AG10803 (cell line): ENCODE data around the gene RPA3.

Experiments used
- DNase-seq: peaks from one replicate; pipeline ENCODE4 v3.0.0; 2010; ENCODE audit warnings: low read depth
- H3K4me3 ChIP-seq: 2 replicates; pipeline ENCODE4 v1.5.1; 2011; ENCODE audit warnings: mild to moderate bottlenecking, low read length, control low read depth
- TF ChIP-seq, protein P1 (sequence below): conservative IDR thresholded peaks from 2 replicates; pipeline ENCODE4 v1.5.1; 2011; ENCODE audit warnings: mild to moderate bottlenecking, low read length, control low read depth, inconsistent platforms

The RPA3 gene

GRCh38 chr7:7709291-7709690 is 9.1 kb downstream of the RPA3 start:
- TF ChIP-seq, protein P1, sequence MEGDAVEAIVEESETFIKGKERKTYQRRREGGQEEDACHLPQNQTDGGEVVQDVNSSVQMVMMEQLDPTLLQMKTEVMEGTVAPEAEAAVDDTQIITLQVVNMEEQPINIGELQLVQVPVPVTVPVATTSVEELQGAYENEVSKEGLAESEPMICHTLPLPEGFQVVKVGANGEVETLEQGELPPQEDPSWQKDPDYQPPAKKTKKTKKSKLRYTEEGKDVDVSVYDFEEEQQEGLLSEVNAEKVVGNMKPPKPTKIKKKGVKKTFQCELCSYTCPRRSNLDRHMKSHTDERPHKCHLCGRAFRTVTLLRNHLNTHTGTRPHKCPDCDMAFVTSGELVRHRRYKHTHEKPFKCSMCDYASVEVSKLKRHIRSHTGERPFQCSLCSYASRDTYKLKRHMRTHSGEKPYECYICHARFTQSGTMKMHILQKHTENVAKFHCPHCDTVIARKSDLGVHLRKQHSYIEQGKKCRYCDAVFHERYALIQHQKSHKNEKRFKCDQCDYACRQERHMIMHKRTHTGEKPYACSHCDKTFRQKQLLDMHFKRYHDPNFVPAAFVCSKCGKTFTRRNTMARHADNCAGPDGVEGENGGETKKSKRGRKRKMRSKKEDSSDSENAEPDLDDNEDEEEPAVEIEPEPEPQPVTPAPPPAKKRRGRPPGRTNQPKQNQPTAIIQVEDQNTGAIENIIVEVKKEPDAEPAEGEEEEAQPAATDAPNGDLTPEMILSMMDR: no peak
- H3K4me3 ChIP-seq: no peak overlapping the region
- no peak for DNase-seq

DNA sequence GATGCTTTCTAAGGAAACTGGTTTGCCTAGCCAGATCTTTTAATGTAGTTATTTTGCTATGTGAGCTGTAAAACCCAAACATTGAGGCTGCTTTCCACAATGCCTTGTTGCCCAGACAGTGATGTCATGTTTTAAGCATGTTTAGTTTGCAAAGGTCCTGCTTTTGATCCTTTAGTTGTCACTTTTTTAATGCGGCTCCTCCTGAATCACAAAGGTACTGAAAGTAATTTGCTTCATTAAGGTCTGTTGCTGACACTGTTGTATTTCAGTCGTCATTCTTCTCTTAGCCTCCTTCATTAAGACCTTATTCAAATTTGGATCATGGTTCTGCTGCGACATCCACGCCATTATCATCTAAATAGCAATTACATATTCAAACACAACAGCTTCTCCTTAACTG is 10.6 kb downstream of the RPA3 start:
- TF ChIP-seq, protein P1: no peak
- no peak overlapping the region for H3K4me3 ChIP-seq
- DNase-seq: peak; percentile 30

- TF ChIP-seq, protein P1: no peak
- DNase-seq: no peak
These were observed 11.2 kb downstream of the RPA3 start for GRCh38 chr7:7707246-7707645.

DNA sequence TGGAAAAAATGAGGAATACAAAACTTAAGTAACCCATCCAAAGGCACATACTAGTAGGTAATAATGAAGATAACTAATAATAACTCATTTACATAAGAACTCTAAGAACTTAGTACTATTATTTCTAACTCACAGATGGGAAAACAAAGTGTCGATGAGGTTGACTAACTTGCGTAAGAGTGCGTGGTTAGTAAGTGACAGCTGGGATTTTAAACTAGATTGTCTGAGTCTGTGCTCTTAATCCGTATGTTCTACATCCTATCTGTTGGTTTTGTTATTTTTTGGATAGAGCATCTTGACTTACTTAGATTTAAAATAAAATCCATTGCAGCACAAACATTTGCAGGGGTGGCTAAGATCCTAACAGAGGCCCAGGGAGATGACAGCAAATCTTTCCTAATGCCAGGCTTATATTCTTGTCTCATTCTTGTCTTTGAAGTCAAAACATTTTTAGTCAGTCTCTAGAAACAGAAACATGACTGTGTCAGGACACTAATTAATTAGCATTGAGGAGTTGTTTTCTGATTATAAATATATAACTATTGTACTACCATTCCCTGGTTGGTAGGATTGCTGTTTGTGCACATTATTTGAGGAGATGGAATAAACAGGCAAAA is 11.7 kb downstream of the RPA3 start:
- TF ChIP-seq, protein P1: no peak

More at GRCh38 chr7:7707246-7707645, 11.2 kb downstream of the RPA3 start:
- H3K4me3 ChIP-seq: no peak overlapping the region

DNA sequence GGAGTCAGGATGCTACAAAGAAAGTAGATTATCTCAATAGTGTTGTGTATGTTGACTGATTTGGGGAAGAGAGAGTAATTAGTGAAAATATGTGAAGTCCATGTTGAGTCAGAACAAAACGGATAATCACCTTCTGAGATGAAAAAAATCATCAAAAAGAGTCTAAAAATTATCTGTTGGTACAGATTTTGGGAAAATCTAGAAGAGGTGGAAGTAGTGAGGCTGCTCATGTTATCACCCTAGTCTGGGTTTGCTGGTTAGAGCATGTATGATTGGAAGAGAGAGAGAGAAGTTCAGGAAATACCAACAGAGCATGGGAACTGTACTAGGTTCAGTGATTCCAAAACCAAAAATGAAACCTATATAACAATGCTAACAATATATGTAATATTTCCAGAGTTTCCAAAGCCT is 12.3 kb downstream of the RPA3 start:
- no peak for DNase-seq
- TF ChIP-seq, protein P1: no peak
- H3K4me3 ChIP-seq: no peak overlapping the region

More for the DNA sequence above, 11.7 kb downstream of the RPA3 start:
- peak; percentile 22 for DNase-seq
- H3K4me3 ChIP-seq: no peak overlapping the region

DNA sequence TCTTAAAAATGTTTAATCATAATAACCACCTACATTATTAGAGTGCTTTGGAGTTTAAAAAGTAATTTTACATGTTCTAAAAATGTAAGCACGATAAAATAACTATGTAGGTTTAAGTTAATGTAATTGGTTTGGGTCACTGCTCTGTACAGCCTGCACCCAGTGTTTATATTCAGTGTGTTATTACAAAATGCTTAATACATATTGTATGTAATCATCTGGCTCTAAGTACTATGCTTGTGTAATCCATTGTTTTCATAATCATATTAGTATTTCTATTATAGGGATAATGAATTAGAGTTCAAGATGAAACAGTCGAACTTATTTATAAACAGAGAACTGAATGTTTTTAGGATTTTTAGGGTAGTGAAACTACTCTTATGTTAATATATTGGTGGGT is 13.1 kb downstream of the RPA3 start:
- no peak for DNase-seq
- TF ChIP-seq, protein P1: no peak
- no peak overlapping the region for H3K4me3 ChIP-seq

- no peak overlapping the region for H3K4me3 ChIP-seq
- TF ChIP-seq, protein P1: no peak
- no peak for DNase-seq
These were observed 13.5 kb downstream of the RPA3 start for GRCh38 chr7:7704867-7705266.
